Activated T-cell treated with anti-CD3 and anti-CD28 coated beads, Interleukin-2, amount 50 U/mL, for 4 hours (primary cell): ENCODE measurements around the gene GRK5. TPM values are rescaled to one million over a fixed set of nuclear protein-coding genes. Genes with fewer than 3 reads are reported as not detected.

Source experiments
- ATAC-seq, 2 donors: fragments of 200-7000 bp; cut with Tn5 transposase; one replicate each; pipeline ENCODE4 v1.10.0; 2021
- DNase-seq: peaks from one replicate; pipeline ENCODE4 v3.0.0-alpha.2; 2020
- H3K27me3 Mint-ChIP-seq: one replicate; pipeline ENCODE4 v1.8.0; 2021; ENCODE audit warnings: low read depth, mixed read lengths
- H3K36me3 Mint-ChIP-seq: one replicate; pipeline ENCODE4 v1.8.0; 2022; ENCODE audit warnings: mixed read lengths; ENCODE audit not compliant: insufficient read depth
- H3K4me1 Mint-ChIP-seq: one replicate; pipeline ENCODE4 v1.8.0; 2021; ENCODE audit warnings: low read depth, mixed read lengths
- H3K4me3 Mint-ChIP-seq: one replicate; pipeline ENCODE4 v1.8.0; 2021; ENCODE audit warnings: mild to moderate bottlenecking, moderate library complexity, mixed read lengths
- H3K9me3 Mint-ChIP-seq: one replicate; pipeline ENCODE4 v1.8.0; 2021; ENCODE audit warnings: mixed read lengths
- total RNA-seq, 3 donors: library from RNA; stranded (reverse); gene quantifications; one replicate each; pipeline ENCODE4 v1.2.1, GENCODE V29; 2021

The GRK5 gene
- total RNA-seq, 3 donors from 2014 or later, result 14.0 to 15.6 (median 15.3) TPM

GRCh38 chr10:119361037-119361436 is 153.7 kb downstream of the GRK5 start:
- no peak for ATAC-seq
- Mint-ChIP-seq H3K4me1 (peaks cover 4% of the 10 kb centered on the region), H3K9me3 (peaks cover 8% of the 10 kb centered on the region), H3K27me3 (no peaks in the 10 kb centered on the region), H3K4me3 (no peak overlapping the region), H3K36me3 (peaks cover 22% of the 10 kb centered on the region)
- DNase-seq, result no peak

- no peaks in the 10 kb centered on the region for H3K27me3 Mint-ChIP-seq
- peaks cover 4% of the 10 kb centered on the region for H3K4me1 Mint-ChIP-seq
- no peaks in the 10 kb centered on the region for H3K9me3 Mint-ChIP-seq
- DNase-seq (no peak), ATAC-seq (no peak)
- H3K4me3 Mint-ChIP-seq, result no peak overlapping the region
- peaks cover 15% of the 10 kb centered on the region for H3K36me3 Mint-ChIP-seq
Measured at GRCh38 chr10:119362122-119362521, 154.8 kb downstream of the GRK5 start.

DNA sequence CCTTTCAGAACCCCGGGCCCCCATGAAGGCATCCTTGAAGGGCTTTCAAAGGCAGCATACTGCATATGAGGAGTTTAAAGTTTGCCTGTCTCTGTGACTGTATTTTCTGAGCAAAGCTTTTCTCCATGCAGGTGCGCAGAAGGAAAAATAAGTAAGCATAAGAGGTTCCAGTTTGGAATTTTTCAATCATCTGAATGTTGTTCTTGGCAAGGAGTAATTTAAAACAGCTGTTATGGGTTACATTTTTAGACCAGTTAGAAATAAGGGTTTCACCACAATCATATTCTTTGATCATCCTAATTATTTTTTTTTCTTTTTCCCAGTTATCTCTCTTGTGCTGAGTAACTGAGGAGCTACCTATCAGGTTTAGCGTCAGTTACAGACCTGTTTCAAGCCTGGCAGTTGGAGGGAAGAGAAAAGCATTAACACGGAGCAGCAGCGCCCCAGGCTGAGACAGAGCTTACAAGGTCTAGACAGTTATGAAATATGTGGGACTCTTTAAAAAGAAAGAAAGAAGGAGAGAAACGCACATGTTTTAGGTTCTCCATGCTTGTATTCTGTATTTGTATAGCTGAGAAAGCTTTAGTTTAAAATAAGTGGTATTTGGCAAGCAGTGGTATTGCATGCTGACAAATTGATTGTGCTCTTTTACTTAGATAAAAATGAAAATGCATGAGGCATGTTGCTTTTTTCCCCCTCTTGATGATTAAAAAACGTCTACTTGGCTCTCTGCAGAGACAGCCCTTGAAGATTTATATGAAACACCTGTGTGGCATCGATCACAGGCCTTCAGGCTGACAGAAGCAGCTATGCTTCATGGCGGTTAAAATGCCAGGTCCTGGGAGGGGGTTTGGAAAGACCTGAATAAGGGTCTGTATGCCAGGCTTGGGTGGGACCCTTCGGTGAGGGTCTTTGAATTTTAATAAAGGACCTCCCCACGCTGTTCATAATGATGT is 157.6 kb downstream of the GRK5 start:
- no peaks in the 10 kb centered on the region for H3K27me3 Mint-ChIP-seq
- H3K9me3 Mint-ChIP-seq, result no peaks in the 10 kb centered on the region
- no peak for DNase-seq
- no peak overlapping the region for H3K4me3 Mint-ChIP-seq
- ATAC-seq, result no peak
- H3K36me3 Mint-ChIP-seq, result peaks cover 13% of the 10 kb centered on the region
- peaks cover 7% of the 10 kb centered on the region for H3K4me1 Mint-ChIP-seq

GRCh38 chr10:119365773-119366599 is 158.6 kb downstream of the GRK5 start:
- ATAC-seq (no peak), DNase-seq (no peak)
- no peak overlapping the region for H3K4me3 Mint-ChIP-seq
- H3K27me3 Mint-ChIP-seq, result no peaks in the 10 kb centered on the region
- H3K4me1 Mint-ChIP-seq, result peaks cover 8% of the 10 kb centered on the region
- peaks cover 9% of the 10 kb centered on the region for H3K36me3 Mint-ChIP-seq
- H3K9me3 Mint-ChIP-seq, result no peaks in the 10 kb centered on the region

GRCh38 chr10:119367841-119368549 is 160.6 kb downstream of the GRK5 start:
- peaks cover 6% of the 10 kb centered on the region for H3K36me3 Mint-ChIP-seq
- no peak overlapping the region for H3K4me3 Mint-ChIP-seq
- H3K9me3 Mint-ChIP-seq, result no peaks in the 10 kb centered on the region
- peaks cover 14% of the 10 kb centered on the region for H3K4me1 Mint-ChIP-seq
- DNase-seq (no peak), ATAC-seq (no peak)
- no peaks in the 10 kb centered on the region for H3K27me3 Mint-ChIP-seq

DNA sequence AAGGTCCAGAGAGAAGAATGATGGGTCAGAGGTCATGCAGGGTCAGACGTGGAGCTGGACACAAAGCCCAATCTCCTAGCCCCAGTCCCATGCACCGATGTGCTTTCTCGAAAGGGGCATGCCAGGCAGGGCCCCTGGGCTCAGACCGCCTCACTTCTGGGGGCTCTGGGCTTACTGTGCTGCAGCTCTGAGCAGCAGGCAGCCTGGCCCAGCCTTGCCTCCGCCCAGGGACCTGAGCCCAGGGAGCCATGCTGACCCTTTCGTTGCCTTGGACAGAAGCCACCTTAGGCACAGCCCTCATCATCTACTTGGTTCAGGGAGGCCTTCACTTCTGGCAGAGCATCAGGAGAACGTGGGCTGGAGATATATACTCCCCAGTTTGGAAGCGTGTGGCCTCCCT is 161.2 kb downstream of the GRK5 start:
- no peak for DNase-seq
- peaks cover 7% of the 10 kb centered on the region for H3K36me3 Mint-ChIP-seq

DNA sequence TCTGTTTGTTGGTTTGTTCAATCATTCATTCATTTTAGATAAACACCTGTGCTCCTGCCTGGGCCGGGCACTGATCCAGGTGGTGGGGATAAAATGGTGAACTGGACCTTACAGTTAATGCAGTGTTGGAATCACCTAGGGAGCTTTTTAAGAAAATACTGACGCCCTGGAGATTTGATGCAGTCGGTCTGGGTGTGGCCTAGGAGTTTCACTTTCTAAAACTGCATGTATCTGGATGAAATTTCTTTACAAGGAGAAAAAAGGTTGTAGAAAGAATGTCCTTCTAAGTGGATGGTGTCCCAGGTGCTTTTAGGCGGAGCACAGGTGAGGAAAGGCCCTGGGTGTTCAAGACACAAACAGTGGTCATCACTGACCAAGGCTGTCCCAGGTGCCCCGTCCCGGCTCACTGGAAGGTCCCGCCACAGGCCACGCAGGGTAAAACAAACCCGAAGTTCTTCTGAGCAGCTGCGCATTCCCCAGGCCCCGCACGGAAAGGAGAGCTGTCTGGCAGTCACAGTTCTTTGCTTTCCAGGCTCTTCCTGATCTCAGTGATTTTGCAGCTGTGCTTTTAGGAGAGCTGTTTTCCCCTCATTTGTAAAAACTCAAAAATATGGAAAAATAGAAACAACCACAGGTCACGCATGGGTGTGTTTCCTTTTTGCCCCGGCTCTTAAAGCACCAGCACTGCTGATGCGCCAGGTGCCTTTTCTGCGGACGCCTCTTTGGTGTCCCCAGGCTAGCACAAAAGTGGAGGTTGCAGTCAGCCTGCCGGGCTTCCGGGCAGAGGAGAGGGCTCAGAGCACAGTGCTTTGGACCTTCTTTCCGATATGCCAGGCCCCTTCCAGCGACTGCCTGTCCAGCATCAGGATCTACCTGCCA is 161.9 kb downstream of the GRK5 start:
- Mint-ChIP-seq H3K27me3 (no peaks in the 10 kb centered on the region), H3K36me3 (peaks cover 10% of the 10 kb centered on the region), H3K4me1 (peaks cover 21% of the 10 kb centered on the region), H3K4me3 (no peak overlapping the region), H3K9me3 (no peaks in the 10 kb centered on the region)
- ATAC-seq (no peak), DNase-seq (no peak)

More for the DNA sequence above, 161.2 kb downstream of the GRK5 start:
- Mint-ChIP-seq H3K9me3 (no peaks in the 10 kb centered on the region), H3K4me3 (no peak overlapping the region), H3K27me3 (no peaks in the 10 kb centered on the region), H3K4me1 (peaks cover 19% of the 10 kb centered on the region)
- no peak for ATAC-seq

DNA sequence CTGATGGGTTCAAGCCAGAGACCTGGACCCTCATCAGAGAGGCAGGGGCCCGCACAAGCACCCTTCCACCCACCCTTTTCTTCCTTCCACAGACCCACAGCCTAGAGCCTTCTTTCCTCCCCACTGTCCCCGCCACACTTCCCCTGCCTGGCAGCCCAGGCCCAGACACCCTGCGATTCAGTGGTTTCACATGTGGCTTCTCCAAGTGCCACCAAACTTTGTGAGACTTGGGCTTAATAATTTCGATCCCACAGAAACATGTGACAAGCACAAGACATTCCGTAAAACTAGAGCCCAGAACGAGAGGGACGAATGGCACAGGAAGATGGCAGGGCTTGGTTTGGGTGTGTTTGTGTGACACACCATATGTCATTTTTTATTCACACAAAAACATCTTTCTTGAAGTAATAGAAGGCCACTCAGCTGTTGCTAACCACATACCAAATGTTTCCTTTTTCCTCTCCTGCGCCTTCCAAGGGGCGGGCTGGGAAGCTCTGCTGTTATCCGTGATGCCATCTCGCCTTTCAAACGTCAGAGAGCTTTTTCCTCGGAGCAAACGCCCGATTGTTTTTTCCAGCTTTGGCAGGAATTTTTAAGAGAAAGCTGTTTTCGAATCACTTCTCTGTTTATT is 162.9 kb downstream of the GRK5 start:
- no peak overlapping the region for H3K4me3 Mint-ChIP-seq
- DNase-seq (no peak), ATAC-seq (no peak)
- H3K4me1 Mint-ChIP-seq, result peaks cover 21% of the 10 kb centered on the region
- peaks cover 6% of the 10 kb centered on the region for H3K36me3 Mint-ChIP-seq
- H3K27me3 Mint-ChIP-seq, result no peaks in the 10 kb centered on the region
- H3K9me3 Mint-ChIP-seq, result no peaks in the 10 kb centered on the region

DNA sequence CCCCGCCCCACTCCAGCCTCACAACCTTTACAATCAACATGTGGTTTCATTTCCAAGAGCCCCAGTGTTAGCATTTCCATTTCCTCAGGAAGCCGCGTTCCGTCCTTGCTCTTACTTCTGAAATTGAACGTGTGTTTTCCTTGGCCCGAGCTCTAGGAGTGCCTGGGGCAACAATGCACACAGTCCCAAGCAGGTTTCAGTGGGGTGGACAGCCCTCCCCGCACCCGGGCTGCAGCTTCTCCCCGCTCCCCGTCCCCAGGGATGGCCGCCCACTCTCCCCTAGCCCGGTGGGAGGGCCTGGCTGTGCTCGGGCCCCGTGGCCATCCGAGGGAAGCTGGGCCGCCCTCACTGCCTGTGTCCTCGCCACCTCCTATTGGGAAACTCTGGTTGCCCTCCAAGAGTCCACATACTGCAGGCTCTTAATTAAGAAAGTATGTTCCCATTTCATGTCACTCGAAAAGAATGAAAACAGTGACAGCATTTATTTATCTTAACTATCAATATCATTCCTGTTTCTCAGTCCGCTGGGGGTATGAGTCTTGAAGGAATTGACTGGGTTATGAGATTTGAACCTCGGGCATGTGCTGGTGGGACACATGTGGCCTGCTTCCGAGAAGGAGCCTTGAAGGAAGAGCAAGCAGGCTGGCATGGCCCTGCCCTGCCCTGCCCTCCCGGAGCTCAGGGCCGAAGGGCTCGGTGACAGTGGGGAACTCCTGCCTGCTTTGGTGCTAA is 163.8 kb downstream of the GRK5 start:
- peaks cover 22% of the 10 kb centered on the region for H3K4me1 Mint-ChIP-seq
- H3K36me3 Mint-ChIP-seq, result peaks cover 6% of the 10 kb centered on the region
- H3K9me3 Mint-ChIP-seq, result no peaks in the 10 kb centered on the region
- no peaks in the 10 kb centered on the region for H3K27me3 Mint-ChIP-seq
- DNase-seq (no peak), ATAC-seq (no peak)
- no peak overlapping the region for H3K4me3 Mint-ChIP-seq

DNA sequence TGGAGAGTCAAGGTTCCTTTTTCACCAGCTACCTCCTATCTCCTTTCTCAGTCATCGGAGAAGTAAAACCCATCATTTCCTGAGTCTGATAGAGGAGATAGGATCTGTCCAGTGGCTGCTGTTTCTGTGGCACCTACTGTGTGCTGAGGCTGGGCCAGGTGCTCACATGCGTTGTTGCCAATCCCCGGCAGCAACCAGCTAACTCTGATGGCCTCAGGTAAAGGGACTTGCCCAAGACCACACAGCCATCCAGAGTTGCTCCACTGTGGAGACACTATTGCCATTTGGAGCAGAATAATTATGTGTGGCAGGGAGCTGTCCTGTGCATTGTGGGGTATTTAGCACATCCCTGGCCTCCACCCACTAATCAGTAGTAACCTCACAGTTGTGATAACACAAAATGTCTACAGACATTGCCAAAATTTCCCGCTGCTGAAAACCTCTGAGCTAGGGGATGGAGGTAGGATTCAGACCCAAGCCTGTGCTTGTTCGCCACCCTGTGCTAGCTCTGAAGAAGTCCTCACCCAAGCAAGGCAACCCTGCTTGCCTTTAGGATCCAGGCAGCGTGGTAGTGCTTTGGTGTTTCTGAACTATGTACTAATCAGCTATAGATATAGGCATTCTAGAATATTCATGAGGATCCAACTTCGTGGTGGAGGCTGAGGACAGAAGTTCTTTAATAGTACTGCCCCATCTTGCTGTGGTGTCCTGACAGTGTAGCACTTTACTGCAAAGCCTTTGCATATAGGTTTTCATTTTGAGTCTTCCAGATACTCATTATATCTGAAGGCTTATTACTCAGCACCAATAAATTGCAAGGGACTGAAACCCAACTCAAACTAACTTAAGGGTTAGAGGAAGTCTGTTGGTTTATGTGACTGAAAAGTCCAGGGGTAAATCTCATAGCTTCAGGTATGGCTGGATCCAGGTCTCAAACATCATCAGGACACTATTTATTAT is 164.6 kb downstream of the GRK5 start:
- no peaks in the 10 kb centered on the region for H3K9me3 Mint-ChIP-seq
- no peak for DNase-seq
- peak in 1 of 2 donors; percentile 41 for ATAC-seq
- peaks cover 6% of the 10 kb centered on the region for H3K36me3 Mint-ChIP-seq
- H3K4me3 Mint-ChIP-seq, result no peak overlapping the region
- H3K4me1 Mint-ChIP-seq, result peaks cover 23% of the 10 kb centered on the region
- H3K27me3 Mint-ChIP-seq, result no peaks in the 10 kb centered on the region

- peaks cover 8% of the 10 kb centered on the region for H3K36me3 Mint-ChIP-seq
- no peaks in the 10 kb centered on the region for H3K27me3 Mint-ChIP-seq
- ATAC-seq (peak in 1 of 2 donors; percentile 10), DNase-seq (no peak)
- H3K9me3 Mint-ChIP-seq, result no peaks in the 10 kb centered on the region
- H3K4me1 Mint-ChIP-seq, result peaks cover 23% of the 10 kb centered on the region
- H3K4me3 Mint-ChIP-seq, result no peak overlapping the region
Measured at GRCh38 chr10:119373294-119374102, 166.1 kb downstream of the GRK5 start.
